SJSA1 (cell line): Measurements from ENCODE around the gene CABCOCO1. TPM values are rescaled to one million over a fixed set of nuclear protein-coding genes. Genes with fewer than 3 reads are reported as not detected.

Source experiments
- DNase-seq, 2 experiments: peaks; one replicate each; pipeline ENCODE4 v3.0.0-alpha.2; 2015 to 2020; ENCODE audit warnings: low spot score in 2 of 2, low read depth in 1 of 2
- H3K27ac ChIP-seq: fragments of 250-450 bp; sonication (Bioruptor Pico); 2 replicates; pipeline ENCODE4 v1.5.1; 2020; ENCODE audit warnings: mild to moderate bottlenecking, moderate library complexity
- H3K27me3 ChIP-seq: fragments of 250-450 bp; sonication (Bioruptor Pico); replicated peaks from 2 replicates; pipeline ENCODE4 v1.5.1; 2020; ENCODE audit warnings: mild to moderate bottlenecking, moderate library complexity
- H3K36me3 ChIP-seq: fragments of 250-450 bp; sonication (Bioruptor Pico); 2 replicates; pipeline ENCODE4 v1.5.1; 2020; ENCODE audit warnings: mild to moderate bottlenecking
- H3K4me1 ChIP-seq: fragments of 250-450 bp; sonication (Bioruptor Pico); replicated peaks from 2 replicates; pipeline ENCODE4 v1.6.1; 2021; ENCODE audit warnings: mild to moderate bottlenecking
- H3K4me3 ChIP-seq: fragments of 250-450 bp; sonication (Bioruptor Pico); 2 replicates; pipeline ENCODE4 v1.5.1; 2020; ENCODE audit warnings: mild to moderate bottlenecking
- H3K9me3 ChIP-seq: fragments of 250-450 bp; sonication (Bioruptor Pico); replicated peaks from 2 replicates; pipeline ENCODE4 v1.5.1; 2020; ENCODE audit warnings: mild to moderate bottlenecking
- total RNA-seq: library from RNA; depleted of rRNA; stranded (reverse); fragments of >200 nt; shearing (Covaris generic); gene quantifications from 2 replicates; pipeline ENCODE4 v1.2.3, GENCODE V29; 2014

CABCOCO1 gene
- total RNA-seq, 1 experiment from 2014 or later: 2.2 TPM

DNA sequence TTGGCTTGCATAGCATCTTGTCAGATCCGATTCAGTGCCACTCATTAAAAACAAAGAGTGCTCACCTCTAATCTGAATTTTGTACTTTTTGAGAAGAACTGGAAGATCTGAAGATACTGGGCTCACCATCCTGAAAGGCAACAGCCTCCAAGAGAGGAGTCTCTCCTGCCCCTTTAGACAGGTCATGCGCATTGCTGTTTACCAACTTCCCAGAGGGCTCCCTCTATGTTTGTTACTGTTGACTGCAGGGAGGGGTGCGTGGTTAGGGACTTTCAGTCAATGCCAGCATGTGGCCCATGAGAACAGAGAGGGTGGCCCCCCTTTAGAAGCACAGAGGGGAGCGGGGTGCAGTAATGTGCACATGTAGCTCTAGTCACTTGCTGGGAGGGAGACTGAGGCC lies 33.2 kb upstream of the CABCOCO1 start:
- no peaks in the 10 kb centered on the region for H3K36me3 ChIP-seq
- no peaks in the 10 kb centered on the region for H3K9me3 ChIP-seq
- no peak for DNase-seq
- peaks cover 47% of the 10 kb centered on the region for H3K4me1 ChIP-seq
- no peaks in the 10 kb centered on the region for H3K27me3 ChIP-seq
- peak overlapping the region; percentile 75 for H3K27ac ChIP-seq
- no peak overlapping the region for H3K4me3 ChIP-seq

DNA sequence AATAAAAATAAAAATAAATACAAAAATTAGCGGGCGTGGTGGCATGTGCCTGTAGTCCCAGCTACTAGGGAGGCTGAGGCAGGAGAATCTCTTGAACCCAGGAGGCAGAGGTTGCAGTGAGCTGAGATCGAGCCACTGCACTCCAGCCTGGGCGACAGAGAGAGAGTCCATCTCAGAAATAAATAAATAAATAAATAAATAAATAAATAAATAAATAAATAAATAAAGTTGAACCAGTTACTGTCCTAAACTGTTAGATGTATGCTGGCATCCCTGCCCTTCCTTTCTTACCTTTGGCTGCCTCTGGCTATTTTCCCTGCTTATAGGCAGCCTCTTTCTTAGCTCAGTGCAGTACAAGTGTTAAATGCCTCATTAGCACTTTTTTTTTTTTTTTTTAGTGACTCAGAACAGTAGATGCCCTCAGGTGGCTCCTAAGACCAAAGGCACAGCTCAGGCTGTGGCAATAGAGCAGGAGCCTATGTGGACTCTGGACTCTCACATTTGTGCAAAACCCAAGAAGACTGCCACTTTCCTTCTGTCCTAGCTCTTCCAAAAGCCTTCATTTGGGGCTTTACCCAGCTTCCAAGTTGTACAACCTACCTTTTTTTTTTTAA lies 30.6 kb upstream of the CABCOCO1 start:
- Histone ChIP-seq H3K4me1 (peaks cover 63% of the 10 kb centered on the region), H3K4me3 (no peak overlapping the region), H3K27me3 (no peaks in the 10 kb centered on the region), H3K36me3 (no peaks in the 10 kb centered on the region), H3K9me3 (no peaks in the 10 kb centered on the region), H3K27ac (no peak overlapping the region)
- DNase-seq: no peak

DNA sequence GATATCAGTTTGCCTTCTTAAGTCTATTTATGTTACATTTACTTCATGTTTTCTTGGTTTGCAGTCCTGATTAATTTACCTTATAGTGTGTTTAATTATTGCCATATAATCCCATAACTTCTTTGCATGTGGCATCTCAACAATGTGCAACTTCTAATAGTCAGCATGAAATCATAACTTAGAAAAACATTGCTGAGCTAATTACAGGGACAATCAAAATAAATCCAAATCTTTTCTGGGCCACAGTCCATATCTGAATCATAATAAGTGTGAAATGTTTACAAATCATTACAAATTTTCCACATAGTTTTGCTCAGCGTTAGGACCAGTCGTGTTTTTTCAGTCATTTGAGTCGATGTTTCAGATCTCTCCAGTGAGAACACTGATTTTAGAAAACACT lies 29.1 kb upstream of the CABCOCO1 start:
- H3K27ac ChIP-seq: no peak overlapping the region
- no peak for DNase-seq
- H3K4me3 ChIP-seq: no peak overlapping the region
- H3K4me1 ChIP-seq: peaks cover 48% of the 10 kb centered on the region
- H3K9me3 ChIP-seq: no peaks in the 10 kb centered on the region
- no peaks in the 10 kb centered on the region for H3K27me3 ChIP-seq
- H3K36me3 ChIP-seq: no peaks in the 10 kb centered on the region

- H3K4me1 ChIP-seq: peaks cover 37% of the 10 kb centered on the region
- no peak overlapping the region for H3K4me3 ChIP-seq
- DNase-seq: no peak
- H3K27me3 ChIP-seq: no peaks in the 10 kb centered on the region
- no peaks in the 10 kb centered on the region for H3K9me3 ChIP-seq
- H3K27ac ChIP-seq: 0 out of 2 replicates have a peak overlapping the region, but pooled peaks have one; percentile 4
- H3K36me3 ChIP-seq: no peaks in the 10 kb centered on the region
Observed at GRCh38 chr10:61634746-61635145, 28.0 kb upstream of the CABCOCO1 start.

GRCh38 chr10:61635471-61635870 lies 27.3 kb upstream of the CABCOCO1 start:
- Histone ChIP-seq H3K36me3 (no peaks in the 10 kb centered on the region), H3K27me3 (no peaks in the 10 kb centered on the region), H3K4me1 (peaks cover 36% of the 10 kb centered on the region), H3K4me3 (no peak overlapping the region), H3K9me3 (no peaks in the 10 kb centered on the region), H3K27ac (no peak overlapping the region; the same call in 1 of the 2 replicates)
- no peak for DNase-seq

- DNase-seq: no peak
- Histone ChIP-seq H3K27me3 (no peaks in the 10 kb centered on the region), H3K36me3 (no peaks in the 10 kb centered on the region), H3K4me1 (peaks cover 36% of the 10 kb centered on the region), H3K4me3 (no peak overlapping the region), H3K9me3 (no peaks in the 10 kb centered on the region), H3K27ac (no peak overlapping the region; the same call in 1 of the 2 replicates)
Observed at GRCh38 chr10:61635932-61636331, 26.8 kb upstream of the CABCOCO1 start.

DNA sequence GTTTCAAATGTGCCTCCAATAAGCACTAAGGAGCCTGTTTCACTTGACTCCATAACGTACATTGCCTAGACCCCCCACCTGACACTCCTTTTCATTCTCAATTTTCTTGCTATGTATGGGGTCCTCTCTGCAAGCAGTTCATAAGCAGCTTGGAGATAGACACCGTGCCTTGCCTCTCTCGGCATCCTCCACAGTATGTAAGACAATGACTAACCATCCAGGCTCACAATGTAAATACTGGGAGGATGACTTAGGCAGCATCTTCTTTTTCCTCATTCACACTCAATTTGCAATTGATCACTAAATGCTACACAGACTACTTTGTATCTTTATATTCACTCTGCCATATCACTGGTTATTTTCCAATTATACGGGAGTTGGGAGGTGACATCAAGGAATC lies 22.8 kb upstream of the CABCOCO1 start:
- H3K9me3 ChIP-seq: no peaks in the 10 kb centered on the region
- H3K4me1 ChIP-seq: peaks cover 23% of the 10 kb centered on the region
- no peak overlapping the region for H3K27ac ChIP-seq
- no peaks in the 10 kb centered on the region for H3K27me3 ChIP-seq
- no peak overlapping the region for H3K4me3 ChIP-seq
- no peak for DNase-seq
- H3K36me3 ChIP-seq: no peaks in the 10 kb centered on the region

DNA sequence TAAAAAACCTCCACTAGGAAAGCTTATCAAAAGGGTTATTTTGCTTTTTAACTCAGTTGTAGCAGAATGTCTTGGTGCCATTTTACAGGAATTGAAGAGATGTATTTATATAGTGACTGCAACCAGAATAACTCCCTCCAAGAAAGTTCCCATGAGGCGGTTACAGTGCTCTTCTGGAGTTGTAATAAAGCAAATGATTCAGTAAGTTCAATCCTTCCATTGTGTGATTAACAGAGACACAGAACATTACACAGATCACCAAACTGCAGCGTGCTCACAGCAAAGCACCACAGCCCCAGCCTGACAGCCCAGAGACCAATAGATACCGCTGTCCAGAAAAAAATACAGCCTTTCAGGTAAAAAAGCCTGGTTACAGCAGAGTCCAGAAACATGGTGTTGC lies 21.9 kb upstream of the CABCOCO1 start:
- peaks cover 14% of the 10 kb centered on the region for H3K4me1 ChIP-seq
- no peak for DNase-seq
- no peak overlapping the region for H3K27ac ChIP-seq
- no peaks in the 10 kb centered on the region for H3K9me3 ChIP-seq
- H3K27me3 ChIP-seq: no peaks in the 10 kb centered on the region
- H3K4me3 ChIP-seq: no peak overlapping the region
- H3K36me3 ChIP-seq: no peaks in the 10 kb centered on the region

- H3K27ac ChIP-seq: no peak overlapping the region
- no peak overlapping the region for H3K4me3 ChIP-seq
- H3K4me1 ChIP-seq: peaks cover 10% of the 10 kb centered on the region
- no peaks in the 10 kb centered on the region for H3K27me3 ChIP-seq
- no peaks in the 10 kb centered on the region for H3K36me3 ChIP-seq
- no peaks in the 10 kb centered on the region for H3K9me3 ChIP-seq
- no peak for DNase-seq
Observed at GRCh38 chr10:61642150-61642571, 20.6 kb upstream of the CABCOCO1 start.

GRCh38 chr10:61642676-61643075 lies 20.1 kb upstream of the CABCOCO1 start:
- H3K27me3 ChIP-seq: no peaks in the 10 kb centered on the region
- no peak overlapping the region for H3K27ac ChIP-seq
- H3K4me1 ChIP-seq: peaks cover 10% of the 10 kb centered on the region
- no peaks in the 10 kb centered on the region for H3K9me3 ChIP-seq
- no peaks in the 10 kb centered on the region for H3K36me3 ChIP-seq
- H3K4me3 ChIP-seq: no peak overlapping the region
- no peak for DNase-seq

DNA sequence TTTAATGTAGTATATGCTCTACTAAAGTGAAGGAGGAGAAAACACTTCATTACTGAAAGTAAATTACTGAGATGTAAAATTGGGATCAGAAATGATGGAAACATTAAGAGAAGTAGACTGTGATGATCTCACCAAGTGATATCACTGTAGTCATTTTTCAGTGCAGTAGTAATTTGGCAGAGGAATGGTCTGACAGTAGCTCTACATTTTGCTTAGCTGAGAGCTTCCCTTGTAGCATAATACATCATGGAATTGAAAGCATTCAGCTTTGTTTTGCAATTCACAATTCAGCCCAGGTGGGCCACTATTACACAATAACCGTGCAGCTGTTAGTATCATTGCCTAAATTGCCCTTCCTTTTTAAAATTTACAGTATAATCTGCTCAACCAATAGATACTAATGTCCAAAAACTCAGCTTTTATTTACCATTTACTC lies 19.4 kb upstream of the CABCOCO1 start:
- Histone ChIP-seq H3K4me1 (peaks cover 10% of the 10 kb centered on the region), H3K27ac (no peak overlapping the region), H3K4me3 (no peak overlapping the region), H3K27me3 (no peaks in the 10 kb centered on the region), H3K36me3 (no peaks in the 10 kb centered on the region), H3K9me3 (no peaks in the 10 kb centered on the region)
- DNase-seq: no peak

DNA sequence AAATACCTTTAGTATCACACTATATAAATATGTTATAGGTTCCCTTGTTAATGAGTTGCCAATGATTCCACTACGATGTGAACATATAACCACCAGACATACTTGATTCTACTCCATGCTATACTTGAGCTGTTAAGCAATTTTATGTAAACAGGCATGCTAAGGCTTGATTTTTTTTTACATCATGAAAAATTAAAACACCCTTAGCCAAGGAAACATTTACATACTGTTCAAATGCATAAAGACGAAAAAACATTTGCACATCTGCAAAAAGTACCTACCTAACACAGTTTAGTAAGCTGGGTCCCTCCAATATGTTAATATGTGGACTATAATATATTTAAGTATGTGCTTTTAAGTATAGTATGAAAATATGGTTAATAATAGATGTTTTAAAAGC lies 9.0 kb upstream of the CABCOCO1 start:
- no peaks in the 10 kb centered on the region for H3K36me3 ChIP-seq
- no peaks in the 10 kb centered on the region for H3K9me3 ChIP-seq
- no peaks in the 10 kb centered on the region for H3K27me3 ChIP-seq
- H3K4me3 ChIP-seq: no peak overlapping the region
- DNase-seq: no peak
- H3K4me1 ChIP-seq: 0 out of 2 replicates have a peak, but pooled peaks cover 4% of the 10 kb centered on the region
- H3K27ac ChIP-seq: no peak overlapping the region

- Histone ChIP-seq H3K9me3 (no peaks in the 10 kb centered on the region), H3K4me3 (no peak overlapping the region), H3K27ac (no peak overlapping the region), H3K27me3 (no peaks in the 10 kb centered on the region), H3K4me1 (0 out of 2 replicates have a peak, but pooled peaks cover 4% of the 10 kb centered on the region), H3K36me3 (no peaks in the 10 kb centered on the region)
- DNase-seq: no peak
Observed at GRCh38 chr10:61655335-61655851, 7.3 kb upstream of the CABCOCO1 start.

GRCh38 chr10:61663466-61663865 lies 737 bp downstream of the CABCOCO1 start:
- DNase-seq: peak in 1 of 2 experiments; percentile 9
- Histone ChIP-seq H3K4me1 (peaks cover 6% of the 10 kb centered on the region), H3K27ac (peak overlapping the region; percentile 49; the same call in 1 of the 2 replicates), H3K9me3 (no peaks in the 10 kb centered on the region), H3K4me3 (no peak overlapping the region; the same call in 1 of the 2 replicates), H3K27me3 (no peaks in the 10 kb centered on the region), H3K36me3 (no peaks in the 10 kb centered on the region)
